CD4-positive, alpha-beta T cell treated with Interleukin-21 for 1 hour (primary cell): ENCODE data around the gene FAAP20.
A peak's percentile ranks its signal among the peaks of the same experiment; 100 is the strongest.

Experiments used
- DNase-seq: peaks from one replicate; pipeline ENCODE4 v3.0.0-alpha.2; 2020

FAAP20 gene

GRCh38 chr1:2194319-2194897 is at the start of gene FAAP20:
Gene FAAP20 (minus strand): TSS chr1:2194772. CDS start chr1:2194749, 23 bp downstream.
- DNase-seq, result peak; percentile 84

GRCh38 chr1:2242814-2243725 is 48.5 kb upstream of the FAAP20 start:
- no peak for DNase-seq

- DNase-seq, result no peak
Measured at GRCh38 chr1:2241820-2242219, 47.2 kb upstream of the FAAP20 start.

- DNase-seq, result no peak
Measured at GRCh38 chr1:2240270-2241156, 45.9 kb upstream of the FAAP20 start.

- no peak for DNase-seq
Measured at GRCh38 chr1:2239384-2239985, 44.9 kb upstream of the FAAP20 start.

GRCh38 chr1:2239013-2239370 is 44.4 kb upstream of the FAAP20 start:
- DNase-seq, result no peak

GRCh38 chr1:2238361-2239012 is 43.9 kb upstream of the FAAP20 start:
- DNase-seq, result no peak

- DNase-seq, result no peak
Measured at GRCh38 chr1:2237773-2238172, 43.2 kb upstream of the FAAP20 start.

- peak; percentile 76 for DNase-seq
Measured at GRCh38 chr1:2236695-2237677, 42.4 kb upstream of the FAAP20 start.

- no peak for DNase-seq
Measured at GRCh38 chr1:2235300-2235998, 40.9 kb upstream of the FAAP20 start.

- DNase-seq, result peak; percentile 59
Measured at GRCh38 chr1:2234762-2235113, 40.2 kb upstream of the FAAP20 start.

GRCh38 chr1:2233997-2234761 is 39.6 kb upstream of the FAAP20 start:
- DNase-seq, result peak; percentile 87

- no peak for DNase-seq
Measured at GRCh38 chr1:2233468-2233867, 38.9 kb upstream of the FAAP20 start.

GRCh38 chr1:2232916-2233438 is 38.4 kb upstream of the FAAP20 start:
- no peak for DNase-seq

- no peak for DNase-seq
Measured at GRCh38 chr1:2232255-2232915, 37.8 kb upstream of the FAAP20 start.

GRCh38 chr1:2231532-2232254 is 37.1 kb upstream of the FAAP20 start:
- DNase-seq, result peak; percentile 88

- DNase-seq, result peak; percentile 68
Measured at GRCh38 chr1:2230781-2231531, 36.4 kb upstream of the FAAP20 start.
